GM21367 (cell line): Measurements from ENCODE around the gene H2BK1.

Experiments used
- ATAC-seq: cut with Tn5 transposase; IDR thresholded peaks from one replicate; pipeline ENCODE4 v1.9.1; 2021; ENCODE audit not compliant: unreplicated experiment

H2BK1 gene

DNA sequence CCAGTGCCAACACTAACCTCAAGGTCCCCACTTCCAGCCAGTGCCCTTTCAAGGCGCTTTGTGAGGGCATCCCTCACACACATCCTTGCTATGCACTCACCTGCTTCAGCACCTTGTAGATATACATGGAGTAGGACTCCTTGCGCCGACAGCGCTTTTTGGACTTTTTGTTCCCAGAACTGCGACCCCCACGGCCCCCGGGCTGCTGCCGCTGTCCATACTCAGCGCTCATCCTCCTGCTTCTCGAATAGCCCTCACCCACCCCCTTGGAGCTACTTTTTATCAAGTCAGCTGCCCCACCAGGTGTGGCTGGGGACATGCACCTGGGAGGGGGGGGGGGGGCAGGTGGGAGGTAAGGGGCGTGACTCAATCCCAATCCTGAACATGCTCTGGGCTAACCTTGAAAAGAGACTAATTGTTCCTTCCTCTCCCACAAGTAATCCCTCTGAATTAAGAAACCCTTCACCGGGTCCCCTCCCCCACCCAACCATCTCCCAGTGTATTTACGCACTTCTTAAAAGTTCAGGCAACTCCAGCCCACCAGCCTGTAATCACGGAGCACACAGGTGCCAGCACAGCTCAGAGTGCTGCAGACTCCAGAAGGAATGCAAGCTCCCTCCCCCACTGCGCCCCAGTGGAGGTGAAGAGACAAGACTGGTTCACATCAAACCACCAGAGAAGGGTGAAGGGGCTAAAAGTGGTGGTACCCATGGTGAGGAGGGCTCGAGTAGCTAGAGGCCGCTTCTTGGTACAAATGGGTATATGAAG is at the start of gene H2BK1:
H2BK1 (minus strand) TSS at position 402 of the 768 bp plus-strand sequence; CDS start at position 232, 170 bp downstream.
- ATAC-seq: no peak

DNA sequence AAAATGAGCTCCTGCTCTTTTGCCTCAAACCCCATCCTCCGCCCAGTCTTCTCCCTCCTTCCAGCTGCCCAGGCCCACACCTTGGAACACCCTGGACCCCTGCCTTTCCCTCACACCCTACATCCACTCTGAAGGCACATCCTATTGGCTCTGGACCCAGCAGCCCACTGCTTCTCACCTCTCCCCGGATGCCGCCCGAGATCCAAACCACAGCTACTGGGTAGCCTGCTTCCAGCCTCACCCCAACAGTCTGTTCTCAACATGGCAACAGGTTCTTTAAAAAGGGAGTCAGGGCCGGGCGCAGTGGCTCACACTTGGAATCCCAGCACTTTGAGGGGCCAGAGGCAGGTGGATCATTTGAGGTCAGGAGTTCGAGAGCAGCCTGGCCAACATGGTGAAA is 47.7 kb upstream of the H2BK1 start:
- ATAC-seq: no peak

- ATAC-seq: no peak
Observed at GRCh38 chr7:151256410-151257045, 46.2 kb upstream of the H2BK1 start.

- no peak for ATAC-seq
Observed at GRCh38 chr7:151255390-151255789, 45.1 kb upstream of the H2BK1 start.

GRCh38 chr7:151254851-151255250 is 44.6 kb upstream of the H2BK1 start:
- ATAC-seq: no peak

DNA sequence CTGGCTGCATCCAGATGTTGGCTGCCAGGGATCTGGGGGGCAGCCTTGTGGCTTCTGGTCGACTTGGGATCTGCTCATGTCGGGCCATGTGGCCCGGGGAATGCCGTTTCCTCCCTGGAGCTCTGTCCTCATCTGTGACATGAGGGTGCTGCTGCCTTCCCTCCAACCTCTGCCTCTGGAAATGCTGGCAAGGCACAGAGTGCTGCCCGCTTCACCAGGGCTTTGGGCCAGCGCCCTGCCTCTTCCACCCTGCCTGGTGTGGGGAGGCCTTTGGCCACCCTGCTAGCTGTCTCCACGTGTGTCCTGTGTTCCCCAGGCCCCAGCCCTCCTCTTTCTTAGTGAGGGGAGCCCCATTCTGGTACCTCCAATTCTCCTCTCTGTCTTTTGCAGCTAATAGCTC is 44.0 kb upstream of the H2BK1 start:
- no peak for ATAC-seq

DNA sequence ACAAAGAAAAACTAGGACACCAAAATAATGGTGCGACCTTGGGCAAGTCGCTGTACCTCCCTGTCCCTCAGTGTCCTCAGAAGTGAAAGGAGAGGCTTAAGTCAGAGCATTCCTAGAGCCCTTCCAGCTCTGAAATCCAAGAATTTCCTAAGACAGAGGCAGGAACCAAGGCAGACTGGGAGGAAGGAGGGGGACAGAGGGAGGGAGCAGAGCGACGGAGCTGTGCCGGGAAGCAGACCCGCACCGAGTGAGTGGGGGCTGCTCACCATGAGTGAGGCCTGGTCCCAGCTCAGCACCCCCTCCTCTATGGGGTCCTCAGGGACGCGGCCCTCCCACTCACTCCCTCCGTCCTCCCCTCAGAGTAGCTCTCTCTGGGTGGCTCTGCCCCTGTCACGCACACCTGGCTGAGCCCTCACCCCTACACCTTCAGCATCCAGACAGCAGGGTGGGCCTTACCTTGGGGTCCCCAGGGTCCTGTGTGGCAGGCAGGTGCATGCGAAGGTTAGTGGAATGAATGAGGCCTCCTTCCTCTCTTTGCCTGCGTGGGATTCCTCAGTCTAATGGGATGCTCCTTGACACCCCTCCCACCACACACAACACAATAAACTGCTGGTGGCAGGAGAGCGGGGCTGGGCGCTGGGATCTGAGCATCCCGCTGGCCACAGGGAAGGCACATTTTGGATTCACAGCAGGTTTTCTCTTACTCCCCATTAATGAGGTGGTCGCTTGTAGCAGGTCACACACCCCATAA is 42.8 kb upstream of the H2BK1 start:
- no peak for ATAC-seq

- no peak for ATAC-seq
Observed at GRCh38 chr7:151252561-151252835, 42.2 kb upstream of the H2BK1 start.

DNA sequence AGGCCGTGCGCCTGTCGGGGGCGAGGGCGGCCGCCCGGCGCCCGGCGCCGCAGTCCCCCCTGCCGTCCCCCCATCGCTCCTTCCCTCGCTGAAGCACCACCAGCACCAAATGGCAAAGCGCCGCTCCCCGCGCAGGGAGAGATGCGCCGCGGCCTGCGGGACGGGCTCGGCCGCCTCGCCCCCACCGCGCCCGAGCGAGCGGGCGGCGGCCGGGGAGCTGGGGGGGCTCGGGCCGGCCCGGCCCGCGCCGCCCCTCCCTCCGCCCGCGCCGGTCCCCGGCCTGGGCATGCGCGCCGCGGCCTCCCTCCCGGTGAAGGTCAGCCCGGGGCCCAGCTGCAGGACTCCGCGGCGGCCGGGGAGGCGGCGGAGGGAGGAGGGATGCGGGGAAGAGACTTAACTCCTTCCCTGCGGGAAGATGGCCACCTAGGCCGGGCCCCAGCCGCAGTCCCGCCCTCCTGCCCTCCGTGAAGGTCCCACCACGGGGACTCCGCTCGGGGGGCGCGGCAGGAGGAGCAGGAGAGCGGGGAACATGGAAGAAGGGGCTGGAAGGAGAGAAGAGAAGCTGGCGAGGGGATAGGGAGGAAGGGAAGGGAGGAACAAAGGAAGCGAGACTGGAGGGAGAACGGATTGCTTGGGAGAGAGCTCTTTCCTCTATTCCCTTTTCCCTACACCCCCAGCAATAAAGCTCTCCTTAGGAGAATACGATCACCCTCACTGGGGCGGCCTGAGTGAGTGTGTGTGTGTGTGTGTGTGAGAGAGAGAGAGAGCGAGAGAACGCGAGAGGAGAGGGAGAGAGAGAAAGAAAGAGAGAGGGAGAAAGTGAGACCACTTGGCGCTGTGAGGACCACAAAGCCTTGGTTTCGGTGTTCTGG is 41.6 kb upstream of the H2BK1 start:
- no peak for ATAC-seq

- ATAC-seq: no peak
Observed at GRCh38 chr7:151251328-151251688, 41.0 kb upstream of the H2BK1 start.

GRCh38 chr7:151250181-151251132 is 40.2 kb upstream of the H2BK1 start:
- ATAC-seq: no peak

- ATAC-seq: no peak
Observed at GRCh38 chr7:151249732-151250072, 39.4 kb upstream of the H2BK1 start.

GRCh38 chr7:151249034-151249731 is 38.9 kb upstream of the H2BK1 start:
- no peak for ATAC-seq

DNA sequence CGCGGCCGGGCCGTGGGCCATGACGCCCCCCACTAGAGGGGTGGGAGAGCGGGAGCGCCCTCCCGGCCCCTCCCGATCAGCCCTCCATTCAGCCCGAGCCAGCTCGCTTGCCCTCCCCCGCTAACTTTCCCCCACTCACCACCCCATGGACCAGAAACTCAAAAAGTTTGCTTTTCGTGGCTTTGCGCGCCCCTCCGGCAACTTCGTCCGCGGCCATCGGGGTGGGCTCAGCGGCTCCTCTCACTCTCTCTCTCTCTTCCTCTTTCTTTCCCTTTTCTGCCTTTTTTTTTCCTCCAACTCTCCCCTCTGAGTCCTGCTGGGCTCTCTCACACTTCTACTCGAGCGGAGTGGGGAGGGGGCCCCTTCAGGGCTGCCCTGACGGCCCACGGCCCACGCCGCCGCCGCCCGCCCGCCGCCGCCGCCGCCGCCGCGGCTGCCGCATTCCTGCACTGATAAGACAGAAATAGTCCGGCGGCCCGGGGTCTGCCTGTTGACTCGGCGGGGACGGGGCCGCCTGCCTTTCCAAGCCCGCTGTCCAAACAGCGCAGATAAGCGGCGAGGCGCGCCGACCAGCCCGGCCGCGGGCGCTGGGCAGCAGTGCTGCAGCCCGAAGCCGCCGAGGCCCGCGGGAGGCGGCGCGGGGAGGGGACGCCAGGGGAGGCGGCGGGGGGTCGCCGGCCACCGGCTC is 38.2 kb upstream of the H2BK1 start, which contains the start of gene SMARCD3:
SMARCD3 (minus strand) TSS at position 349 of the 688 bp plus-strand sequence; CDS start at position 217, 132 bp downstream.
- no peak for ATAC-seq

- ATAC-seq: no peak
Observed at GRCh38 chr7:151247611-151248345, 37.5 kb upstream of the H2BK1 start.

DNA sequence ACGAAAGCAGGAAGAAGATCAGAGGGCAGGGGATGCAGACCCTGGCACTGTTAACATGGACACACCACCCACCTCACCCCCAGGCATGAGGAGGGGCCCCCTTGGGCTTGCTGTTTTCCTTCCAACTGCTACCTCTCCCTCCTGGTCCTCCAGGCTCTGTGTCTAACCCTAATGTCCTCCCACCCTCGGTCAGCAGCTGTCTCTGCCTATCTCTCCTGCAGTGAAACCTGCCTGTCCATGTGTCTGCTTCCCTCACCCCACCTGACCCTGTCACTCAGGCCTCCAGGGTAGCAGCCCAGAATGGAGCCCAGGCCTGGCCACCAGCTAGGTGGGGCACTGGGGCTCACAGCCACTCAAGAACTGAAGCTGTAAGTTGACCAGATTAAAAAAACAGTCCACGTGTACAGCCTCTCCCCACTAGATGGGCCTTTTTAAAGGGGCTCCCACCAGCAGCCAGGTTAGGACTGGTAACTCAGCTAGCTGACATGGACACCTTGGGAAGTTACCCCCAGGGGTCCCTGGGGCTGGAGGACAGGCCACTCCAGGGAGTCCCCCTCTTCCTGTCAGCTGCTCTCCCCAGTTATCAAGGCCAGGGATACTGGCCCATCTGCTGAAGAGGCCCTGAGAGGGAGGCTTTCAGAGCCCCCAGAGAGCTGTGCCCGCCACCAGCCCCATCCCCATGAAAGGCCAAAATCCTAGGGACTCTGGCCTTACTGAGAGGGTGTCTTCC is 36.7 kb upstream of the H2BK1 start:
- ATAC-seq: no peak

- no peak for ATAC-seq
Observed at GRCh38 chr7:151246102-151246850, 36.0 kb upstream of the H2BK1 start.
